NAMALWA (cell line): ENCODE data around the gene THSD4.

Source experiments
- DNase-seq: peaks from one replicate; pipeline ENCODE4 v3.0.0-alpha.2; 2015; ENCODE audit warnings: low spot score

THSD4 gene

DNA sequence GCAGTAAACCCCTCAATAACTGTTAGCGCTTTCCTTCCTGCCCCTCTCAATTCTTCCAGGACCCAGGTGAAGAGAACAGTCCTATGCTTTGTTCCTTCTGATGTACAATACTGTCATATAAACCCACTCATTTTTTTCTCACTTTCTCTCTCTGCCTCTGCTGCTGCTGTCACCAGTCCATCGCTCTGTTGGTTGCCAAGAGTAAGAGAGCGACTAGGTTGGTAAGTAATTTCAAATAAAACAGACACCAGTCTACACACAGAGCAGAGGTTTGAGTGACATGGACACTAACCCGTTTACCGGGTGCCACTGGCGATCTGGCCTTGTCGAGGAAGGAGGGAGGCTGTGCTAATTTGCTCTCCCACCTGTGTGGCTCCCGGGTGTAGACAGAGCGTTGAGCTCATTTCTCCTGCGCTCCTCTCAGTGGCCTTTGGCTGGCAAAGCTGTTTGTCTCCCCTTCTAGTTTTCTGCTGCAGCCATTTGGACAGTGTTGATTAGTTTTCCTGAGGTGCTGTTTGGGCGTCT is 215.4 kb downstream of the THSD4 start:
- no peak for DNase-seq

DNA sequence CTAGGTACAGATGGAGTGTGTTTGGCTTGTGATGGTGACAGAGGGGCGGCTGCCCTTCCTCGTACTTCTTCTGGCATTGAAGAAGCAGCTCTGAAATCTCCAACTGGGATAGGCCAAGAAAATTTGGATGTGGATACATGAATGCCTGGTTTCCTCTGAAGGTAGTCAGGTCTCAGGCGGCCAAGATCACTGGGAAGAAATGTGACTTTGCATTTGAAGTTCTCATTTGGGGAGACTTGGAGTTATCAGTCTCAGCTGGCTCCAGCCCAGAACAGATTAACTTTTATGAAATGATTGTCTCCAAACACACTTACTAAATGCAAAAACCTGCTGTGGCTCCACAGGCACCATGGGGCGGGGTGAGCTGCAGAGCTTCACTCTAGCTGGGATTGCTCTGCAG is 215.9 kb downstream of the THSD4 start:
- DNase-seq = no peak

GRCh38 chr15:71332431-71333004 is 217.2 kb downstream of the THSD4 start:
- DNase-seq = no peak

DNA sequence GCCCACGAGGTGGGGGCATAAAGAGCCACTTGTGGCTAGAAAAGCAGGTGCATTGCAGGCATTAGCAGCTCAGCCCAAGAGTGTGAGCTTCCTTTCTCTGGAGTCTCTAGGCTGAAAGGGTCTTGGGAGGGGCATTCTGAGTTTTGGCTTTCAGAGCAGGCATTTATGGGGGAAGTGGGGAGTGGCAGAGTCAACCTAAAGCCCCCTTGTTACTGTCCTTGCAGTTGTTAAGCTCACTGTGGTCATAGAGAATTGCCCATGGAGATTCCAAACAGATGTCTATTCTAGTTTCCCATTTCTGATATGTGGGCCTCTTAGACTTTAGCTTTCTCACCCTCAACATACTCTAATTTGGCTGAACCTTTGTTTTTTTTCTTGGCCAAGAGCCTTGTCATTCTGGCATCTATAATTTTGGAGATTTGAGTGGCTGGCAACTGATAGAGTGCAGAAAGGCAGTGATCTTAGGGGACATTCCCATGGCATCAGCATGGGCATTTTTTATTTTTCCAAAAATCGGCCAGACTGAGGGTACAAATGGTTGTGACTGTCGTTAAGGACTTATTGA is 217.9 kb downstream of the THSD4 start:
- no peak for DNase-seq

DNA sequence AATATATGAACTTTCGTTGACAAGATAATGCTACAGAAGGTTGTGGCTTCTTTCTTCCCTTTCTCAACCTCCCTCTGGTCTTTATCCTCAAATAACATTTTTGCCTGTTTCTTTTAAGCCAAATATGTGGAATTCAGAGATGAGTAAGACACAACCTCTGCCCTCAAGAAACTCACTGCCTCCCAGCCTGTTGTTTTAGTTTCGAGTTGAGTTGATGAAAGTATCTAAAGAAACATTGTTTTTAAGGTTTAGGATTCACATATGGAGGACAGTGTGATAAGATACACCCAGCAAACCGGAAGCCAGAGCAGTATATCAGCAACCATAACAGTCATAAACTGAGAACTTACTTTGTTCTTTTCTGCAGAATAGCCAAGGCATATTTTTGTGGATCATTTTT is 218.6 kb downstream of the THSD4 start:
- no peak for DNase-seq

DNA sequence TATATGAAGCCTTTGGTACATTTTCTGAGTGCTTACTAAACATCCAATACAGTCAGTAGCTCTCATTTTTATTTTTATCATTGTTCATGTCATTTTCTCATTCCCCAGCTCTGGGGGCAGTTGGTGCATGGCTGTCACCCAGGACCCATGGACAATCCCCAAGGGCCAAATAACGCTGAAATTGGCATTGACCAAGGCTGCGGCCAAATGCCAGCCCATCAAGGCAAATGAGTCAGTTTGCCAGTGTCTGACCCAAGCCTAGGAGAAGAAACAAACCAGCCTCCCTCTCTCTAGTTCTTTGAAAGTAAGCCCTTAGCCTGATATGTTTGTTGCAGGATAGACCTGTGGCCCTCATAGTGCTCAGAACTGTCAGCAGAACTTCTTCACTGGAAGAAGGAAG is 219.2 kb downstream of the THSD4 start:
- no peak for DNase-seq

GRCh38 chr15:71334873-71335272 is 219.6 kb downstream of the THSD4 start:
- no peak for DNase-seq

DNA sequence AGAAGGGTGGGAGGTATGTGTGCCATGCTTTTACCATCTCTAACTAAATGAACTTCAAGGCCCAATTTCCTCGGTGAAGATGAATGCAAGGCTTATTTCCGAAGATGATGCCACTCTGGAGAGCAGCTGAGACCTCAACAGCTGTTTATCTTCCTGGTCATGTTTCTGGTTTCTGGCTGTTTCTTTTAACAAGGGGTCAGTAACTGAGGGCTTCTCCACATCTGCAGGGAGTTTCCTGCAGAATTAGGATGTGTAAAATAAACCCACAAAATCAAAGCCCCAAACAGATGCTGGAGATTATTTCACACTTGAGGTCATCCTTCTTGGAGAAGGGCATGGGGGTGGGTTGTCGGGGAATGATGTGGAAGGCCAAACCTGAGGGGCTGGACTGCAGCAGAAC is 220.3 kb downstream of the THSD4 start:
- no peak for DNase-seq

DNA sequence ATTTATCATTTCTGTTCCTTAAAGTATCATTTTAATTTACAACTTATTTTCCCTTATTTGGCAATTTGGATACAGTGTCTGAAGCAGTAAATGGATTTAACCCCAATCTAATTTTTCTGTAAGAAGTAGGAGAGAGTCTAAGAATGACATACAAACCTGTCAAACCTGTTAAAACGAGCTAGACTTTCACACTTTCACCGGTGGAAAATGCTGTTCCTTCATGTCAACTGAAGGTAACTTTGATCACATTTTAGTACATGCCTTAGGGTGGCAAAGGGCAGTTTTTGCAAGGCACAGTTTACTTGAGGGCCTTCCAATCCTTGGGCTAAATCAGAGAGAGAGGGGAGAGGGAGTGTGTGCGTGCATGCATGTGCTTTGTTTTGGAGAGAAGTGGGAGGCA is 221.4 kb downstream of the THSD4 start:
- no peak for DNase-seq

DNA sequence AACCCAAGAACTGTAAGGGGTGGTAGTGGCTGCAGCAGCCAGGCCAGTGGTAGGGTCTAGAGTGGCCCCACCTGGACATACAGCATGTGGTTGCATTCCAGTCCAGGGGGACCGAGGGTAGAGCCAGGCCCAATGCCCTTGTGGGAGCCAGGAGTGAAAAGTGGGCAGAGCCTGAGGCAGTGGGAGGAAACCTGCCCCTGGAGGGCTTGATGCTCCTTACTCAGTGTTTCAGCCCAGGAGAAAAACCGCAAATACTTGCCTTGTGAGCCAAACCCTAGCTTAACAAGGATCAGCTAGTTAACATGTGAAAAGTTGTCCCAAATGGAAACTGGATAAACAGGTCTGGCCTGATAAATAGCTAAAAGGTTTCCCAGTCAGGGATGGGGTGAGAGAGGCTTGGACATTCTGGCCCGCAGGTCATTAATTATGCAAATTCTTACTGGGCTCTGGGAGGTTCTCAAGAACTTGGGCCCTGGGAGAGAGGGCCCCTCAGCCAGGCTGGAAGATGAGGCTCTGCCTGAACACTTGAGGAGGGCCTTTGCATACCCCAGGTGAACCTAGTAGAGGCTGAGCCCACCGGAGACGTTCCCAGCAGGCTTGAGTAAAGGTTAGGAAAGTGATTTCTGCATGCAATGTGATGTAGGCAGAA is 222.1 kb downstream of the THSD4 start:
- no peak for DNase-seq

GRCh38 chr15:71338265-71338664 is 223.0 kb downstream of the THSD4 start:
- DNase-seq = no peak

- DNase-seq = no peak
These were observed 223.7 kb downstream of the THSD4 start for GRCh38 chr15:71338827-71339542.

DNA sequence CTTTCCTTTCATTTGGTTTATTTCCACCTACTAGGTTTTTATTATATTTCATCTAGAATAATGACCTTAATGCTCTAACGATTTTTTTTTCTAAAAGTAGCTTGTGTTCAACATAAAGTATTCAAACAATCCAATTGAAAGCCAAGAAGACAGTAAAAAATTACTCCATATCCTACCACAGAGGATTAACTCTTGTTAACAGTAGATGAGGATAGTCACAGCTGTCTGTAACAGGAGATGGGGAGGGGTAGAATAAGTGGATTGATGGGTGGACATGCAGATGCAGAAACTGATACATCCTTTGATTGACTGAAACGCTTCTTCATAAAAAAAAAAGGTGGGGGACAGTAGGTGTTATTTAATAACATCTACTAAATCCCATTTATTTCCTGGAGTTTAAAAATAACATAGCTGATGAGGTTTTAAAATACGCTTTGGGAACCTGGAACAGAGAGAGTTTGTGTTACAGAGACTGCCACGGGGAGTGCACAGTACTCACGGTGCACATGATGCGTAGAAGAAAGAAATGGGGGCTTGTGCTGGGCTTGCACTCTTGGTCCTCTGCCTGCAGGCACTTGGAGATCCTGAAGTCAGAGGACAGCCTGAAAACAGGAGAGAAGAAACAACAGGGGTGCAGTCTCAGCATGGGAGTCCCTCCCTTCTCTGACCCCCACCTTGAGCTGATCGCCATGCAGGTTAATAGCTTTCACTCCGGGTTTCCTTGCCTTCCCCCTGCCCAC is 226.7 kb downstream of the THSD4 start:
- no peak for DNase-seq

DNA sequence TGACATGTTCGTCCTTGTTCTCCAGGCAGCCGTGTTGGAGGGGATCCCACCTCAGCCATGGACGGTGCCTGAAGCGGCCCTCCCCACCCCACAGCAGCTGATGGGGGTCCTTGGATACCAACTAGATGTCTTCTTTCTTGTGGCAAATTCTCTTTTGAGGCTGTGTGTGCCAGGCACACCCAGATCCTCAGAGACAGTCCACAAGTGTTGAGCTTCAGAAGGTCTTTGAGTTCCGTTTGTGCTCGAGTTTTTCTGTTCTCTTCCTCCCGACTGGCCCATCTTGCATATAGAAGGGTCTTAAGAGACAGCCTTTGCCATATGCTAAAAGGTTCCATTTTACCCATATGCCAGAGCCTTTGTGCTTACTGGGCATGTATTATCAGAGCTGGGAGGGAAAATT is 227.4 kb downstream of the THSD4 start:
- DNase-seq = no peak

DNA sequence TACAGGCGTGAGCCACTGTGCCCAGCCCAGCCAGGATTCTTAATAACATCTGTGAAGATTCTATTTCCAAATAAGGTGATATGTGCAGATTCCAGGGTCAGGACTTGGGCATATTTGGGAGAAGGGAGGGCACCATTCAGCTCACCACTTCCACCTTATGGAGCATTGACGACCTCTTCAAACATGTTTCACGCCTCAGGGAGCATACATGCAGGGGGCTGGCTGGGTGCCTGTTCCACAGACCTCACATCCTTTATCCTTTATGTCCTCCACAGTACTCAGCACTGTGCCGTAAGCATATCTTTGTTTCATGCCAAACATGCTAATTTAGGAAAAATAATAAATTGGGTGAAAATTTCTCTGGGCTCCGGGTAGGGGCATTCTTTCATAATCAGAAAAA is 229.0 kb downstream of the THSD4 start:
- DNase-seq = no peak

GRCh38 chr15:71345186-71345585 is 229.9 kb downstream of the THSD4 start:
- DNase-seq = no peak

DNA sequence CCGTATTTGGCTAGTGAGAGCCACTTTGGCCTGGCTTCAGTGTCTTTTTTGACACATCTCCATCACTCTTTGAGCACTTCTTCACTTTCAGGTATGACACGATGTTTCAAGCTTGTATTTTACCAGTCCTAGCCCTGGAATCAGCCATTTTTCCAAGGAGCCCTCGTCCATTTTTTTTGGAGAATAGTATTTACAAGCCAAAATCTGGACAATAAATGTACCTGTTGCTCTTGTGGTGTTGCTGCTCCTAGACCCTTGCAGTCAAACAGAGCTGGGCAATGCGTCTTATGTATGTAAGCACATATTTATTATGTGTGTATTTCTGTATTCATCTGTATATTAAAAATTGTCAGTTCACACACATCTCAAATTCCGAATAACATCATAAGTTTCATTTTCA is 231.2 kb downstream of the THSD4 start:
- no peak for DNase-seq

GRCh38 chr15:71348597-71348996 is 233.3 kb downstream of the THSD4 start:
- no peak for DNase-seq

DNA sequence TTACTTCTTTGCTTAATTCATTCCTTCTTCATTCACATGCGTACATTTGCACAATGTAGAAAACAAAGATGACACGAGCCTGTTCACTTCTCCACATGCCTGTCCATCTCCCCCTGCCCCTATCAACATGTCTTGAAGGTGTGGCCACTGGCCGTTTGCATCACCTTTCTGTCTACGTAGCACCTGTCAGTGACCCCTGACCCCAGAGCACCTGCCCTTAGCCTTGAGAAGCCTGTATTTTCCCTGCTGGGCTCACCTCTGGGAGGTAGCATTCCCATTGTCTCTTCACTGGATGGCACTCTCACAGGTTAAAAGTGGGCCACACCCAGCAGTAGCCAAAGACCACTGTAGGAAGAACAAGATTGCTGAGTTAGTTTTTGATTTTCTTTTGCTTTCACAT is 234.1 kb downstream of the THSD4 start:
- no peak for DNase-seq

- no peak for DNase-seq
These were observed 234.7 kb downstream of the THSD4 start for GRCh38 chr15:71349736-71350526.

DNA sequence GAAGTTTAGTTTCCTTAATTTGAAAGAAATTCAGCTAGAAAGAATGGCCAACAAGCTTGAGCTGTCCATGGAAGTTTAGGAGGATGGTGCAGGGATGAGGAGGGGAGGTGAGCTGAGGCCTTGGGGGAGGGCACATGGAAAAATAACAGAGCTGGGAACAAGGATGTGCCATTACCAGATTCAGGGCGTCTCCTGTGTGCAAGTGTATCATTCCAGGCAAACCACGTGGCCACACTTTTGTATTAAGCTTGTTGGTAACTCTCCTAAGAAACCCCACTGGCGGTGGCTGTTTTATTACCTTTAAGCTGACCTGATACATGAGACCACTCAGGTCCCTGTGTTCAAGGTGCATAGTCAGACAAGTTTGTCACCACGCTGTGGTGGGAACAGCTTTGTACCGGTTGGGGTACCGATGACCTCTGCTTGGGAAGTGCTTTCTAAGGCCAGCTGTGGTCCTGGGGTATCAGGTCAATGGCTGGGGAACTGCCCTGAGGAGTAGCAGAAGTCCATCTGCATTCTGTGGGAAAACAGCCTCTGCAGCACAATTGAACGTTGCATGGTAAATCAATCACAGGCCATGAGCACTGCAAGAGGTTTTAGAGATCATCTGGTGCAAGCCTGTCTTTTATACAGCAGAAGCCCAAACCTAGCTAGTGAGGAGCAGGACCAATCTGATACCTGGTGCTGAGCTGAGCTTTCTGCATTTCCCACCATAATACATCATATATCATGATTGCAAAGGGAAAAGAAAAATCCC is 235.5 kb downstream of the THSD4 start:
- no peak for DNase-seq
